ENCODE results near the gene KNDC1. TPM values are rescaled to one million over a fixed set of nuclear protein-coding genes. Genes with fewer than 3 reads are reported as not detected.
A peak's percentile ranks its signal among the peaks of the same experiment; 100 is the strongest.

Gene KNDC1
- total and polyA plus RNA-seq, 4 experiments from 2014 or later = 0.09 to 1.4 (median 0.87) TPM; not detected in 1

GRCh38 chr10:133139551-133140065 lies 20.4 kb upstream of the KNDC1 start:
- no peak overlapping the region for H3K27ac Mint-ChIP-seq
- peaks cover 4 to 11% (median 7%) of the 10 kb centered on the region in 4 donors for H3K4me1 Mint-ChIP-seq
- H3K9me3 ChIP-seq (ENCODE audit: control insufficient read depth in 1 of 2, low read length in 2 of 2) = no peaks in the 10 kb centered on the region
- no peak overlapping the region for H3K27ac ChIP-seq (ENCODE audit: low read depth, low read length)
- H3K4me1 ChIP-seq (ENCODE audit: insufficient read depth, low read length) = no peaks in the 10 kb centered on the region
- no peaks in the 10 kb centered on the region for H3K36me3 Mint-ChIP-seq
- ChIA-PET CTCF (ENCODE audit: partially characterized antibody) (no interaction called here), POLR2A (ENCODE audit: partially characterized antibody) (no interaction called here)
- peaks cover 5 to 8% of the 10 kb centered on the region in 2 donors for H3K27me3 Mint-ChIP-seq
- H3K27me3 ChIP-seq (ENCODE audit: insufficient read depth, low read length) = no peaks in the 10 kb centered on the region
- no peak overlapping the region for H3K4me3 ChIP-seq (ENCODE audit: low read length in 2 of 2)
- DNase-seq = peak in 1 of 5 donors; percentile 17
- no peaks in the 10 kb centered on the region for H3K36me3 ChIP-seq (ENCODE audit: insufficient read depth, low read length)
- no peaks in the 10 kb centered on the region for H3K9me3 Mint-ChIP-seq
- H3K4me3 Mint-ChIP-seq = no peak overlapping the region
- intact Hi-C loops (cut with micrococcal nuclease) = no loop called here

- DNase-seq = peak in 1 of 5 donors; percentile 32
- no peaks in the 10 kb centered on the region for H3K4me1 ChIP-seq (ENCODE audit: insufficient read depth, low read length)
- Mint-ChIP-seq H3K27ac (no peak overlapping the region), H3K36me3 (no peaks in the 10 kb centered on the region), H3K9me3 (no peaks in the 10 kb centered on the region), H3K4me1 (peaks cover 4 to 11% (median 7%) of the 10 kb centered on the region in 4 donors), H3K4me3 (no peak overlapping the region), H3K27me3 (peaks cover 11 to 17% of the 10 kb centered on the region in 2 donors)
- H3K4me3 ChIP-seq (ENCODE audit: low read length in 2 of 2) = no peak overlapping the region
- intact Hi-C loops (cut with micrococcal nuclease) = no loop called here
- H3K27me3 ChIP-seq (ENCODE audit: insufficient read depth, low read length) = no peaks in the 10 kb centered on the region
- CTCF ChIA-PET (ENCODE audit: partially characterized antibody) = no interaction called here
- POLR2A ChIA-PET (ENCODE audit: partially characterized antibody) = no interaction called here
- H3K27ac ChIP-seq (ENCODE audit: low read depth, low read length) = no peak overlapping the region
- H3K36me3 ChIP-seq (ENCODE audit: insufficient read depth, low read length) = no peaks in the 10 kb centered on the region
- no peaks in the 10 kb centered on the region for H3K9me3 ChIP-seq (ENCODE audit: control insufficient read depth in 1 of 2, low read length in 2 of 2)
Observed at GRCh38 chr10:133140417-133141143, 19.4 kb upstream of the KNDC1 start.

DNA sequence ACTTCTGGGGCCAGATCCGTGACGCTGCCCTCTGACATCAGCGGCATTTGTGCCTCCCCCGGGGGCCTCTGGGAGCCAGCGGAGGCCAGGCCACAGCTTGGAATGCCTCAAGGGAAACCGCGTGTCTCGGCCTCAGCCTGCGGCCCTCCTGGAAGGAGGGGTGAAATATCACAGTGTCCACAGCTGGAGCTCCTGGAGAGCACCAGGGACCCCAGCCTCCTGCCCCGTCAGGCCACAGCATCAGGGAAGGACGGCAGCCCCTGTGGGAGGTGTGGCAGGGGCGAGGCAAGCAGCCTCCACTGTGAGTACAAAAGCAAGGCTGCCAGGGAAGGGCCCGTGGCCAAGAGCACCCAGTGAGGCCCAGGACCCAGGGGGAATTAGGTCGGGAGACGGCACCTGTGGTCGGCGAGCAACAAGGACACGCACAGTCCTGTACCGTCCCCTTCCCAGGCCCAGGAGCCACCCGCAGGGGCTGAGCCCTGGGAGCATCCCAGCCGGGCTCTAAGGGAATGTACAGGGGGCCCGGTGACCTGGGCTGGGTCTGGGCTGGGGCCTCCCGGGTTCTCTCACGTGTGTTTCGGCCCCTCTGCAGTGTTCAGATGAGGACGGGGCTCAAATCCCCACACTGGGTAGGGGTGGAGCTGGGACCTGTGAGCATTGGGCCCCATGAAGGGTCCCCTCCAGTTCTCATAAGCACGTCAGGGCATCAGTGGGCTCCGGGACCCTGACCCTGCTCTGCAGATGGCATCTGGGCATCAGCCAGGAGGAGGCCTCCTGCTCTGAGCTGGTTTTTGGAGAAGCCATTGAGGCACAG lies 18.7 kb upstream of the KNDC1 start:
- POLR2A ChIA-PET (ENCODE audit: partially characterized antibody) = no interaction called here
- no peak overlapping the region for H3K4me3 Mint-ChIP-seq
- peaks cover 4 to 11% (median 7%) of the 10 kb centered on the region in 4 donors for H3K4me1 Mint-ChIP-seq
- CTCF ChIA-PET (ENCODE audit: partially characterized antibody) = no interaction called here
- H3K27ac Mint-ChIP-seq = no peak overlapping the region
- peaks cover 0 to under 1% (median 0%) of the 10 kb centered on the region in 8 donors for H3K9me3 Mint-ChIP-seq
- no peaks in the 10 kb centered on the region for H3K4me1 ChIP-seq (ENCODE audit: insufficient read depth, low read length)
- no peaks in the 10 kb centered on the region for H3K36me3 Mint-ChIP-seq
- no peaks in the 10 kb centered on the region for H3K27me3 ChIP-seq (ENCODE audit: insufficient read depth, low read length)
- intact Hi-C loops (cut with micrococcal nuclease) = no loop called here
- H3K4me3 ChIP-seq (ENCODE audit: low read length in 2 of 2) = no peak overlapping the region
- no peaks in the 10 kb centered on the region for H3K9me3 ChIP-seq (ENCODE audit: control insufficient read depth in 1 of 2, low read length in 2 of 2)
- H3K36me3 ChIP-seq (ENCODE audit: insufficient read depth, low read length) = no peaks in the 10 kb centered on the region
- no peak overlapping the region for H3K27ac ChIP-seq (ENCODE audit: low read depth, low read length)
- peaks cover 14 to 20% of the 10 kb centered on the region in 2 donors for H3K27me3 Mint-ChIP-seq
- DNase-seq = peak in 1 of 5 donors; percentile 8

DNA sequence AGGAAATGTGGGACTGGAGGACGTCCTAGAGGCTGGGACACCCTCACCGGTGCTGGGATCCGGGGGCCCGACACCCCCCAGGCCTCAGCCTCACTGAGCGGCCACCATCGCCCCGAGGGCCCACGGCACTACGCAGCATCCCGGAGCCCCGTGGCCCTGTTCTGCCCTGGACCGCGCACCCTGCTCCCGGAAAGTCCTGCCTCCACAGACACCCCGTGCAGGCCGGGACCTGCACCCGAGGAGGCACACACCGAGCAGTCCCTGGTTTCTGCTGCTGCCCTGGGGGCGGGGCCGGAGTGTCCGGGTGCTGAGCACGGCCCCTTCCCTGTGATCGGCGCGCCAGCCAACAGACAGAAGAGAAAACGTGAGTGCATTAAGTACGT lies 18.1 kb upstream of the KNDC1 start:
- POLR2A ChIA-PET (ENCODE audit: partially characterized antibody) = no interaction called here
- Histone ChIP-seq H3K27me3 (ENCODE audit: insufficient read depth, low read length) (no peaks in the 10 kb centered on the region), H3K4me3 (ENCODE audit: low read length in 2 of 2) (no peak overlapping the region), H3K36me3 (ENCODE audit: insufficient read depth, low read length) (no peaks in the 10 kb centered on the region), H3K9me3 (ENCODE audit: control insufficient read depth in 1 of 2, low read length in 2 of 2) (no peaks in the 10 kb centered on the region), H3K27ac (ENCODE audit: low read depth, low read length) (no peak overlapping the region), H3K4me1 (ENCODE audit: insufficient read depth, low read length) (no peaks in the 10 kb centered on the region)
- Mint-ChIP-seq H3K36me3 (no peaks in the 10 kb centered on the region), H3K27ac (no peak overlapping the region), H3K4me3 (no peak overlapping the region), H3K27me3 (peaks cover 19 to 26% of the 10 kb centered on the region in 2 donors), H3K9me3 (peaks cover 0 to 5% (median 0%) of the 10 kb centered on the region in 8 donors), H3K4me1 (peaks cover 4 to 11% (median 7%) of the 10 kb centered on the region in 4 donors)
- CTCF ChIA-PET (ENCODE audit: partially characterized antibody) = no interaction called here
- intact Hi-C loops (cut with micrococcal nuclease) = no loop called here
- peak in 1 of 5 donors; percentile 19 for DNase-seq

DNA sequence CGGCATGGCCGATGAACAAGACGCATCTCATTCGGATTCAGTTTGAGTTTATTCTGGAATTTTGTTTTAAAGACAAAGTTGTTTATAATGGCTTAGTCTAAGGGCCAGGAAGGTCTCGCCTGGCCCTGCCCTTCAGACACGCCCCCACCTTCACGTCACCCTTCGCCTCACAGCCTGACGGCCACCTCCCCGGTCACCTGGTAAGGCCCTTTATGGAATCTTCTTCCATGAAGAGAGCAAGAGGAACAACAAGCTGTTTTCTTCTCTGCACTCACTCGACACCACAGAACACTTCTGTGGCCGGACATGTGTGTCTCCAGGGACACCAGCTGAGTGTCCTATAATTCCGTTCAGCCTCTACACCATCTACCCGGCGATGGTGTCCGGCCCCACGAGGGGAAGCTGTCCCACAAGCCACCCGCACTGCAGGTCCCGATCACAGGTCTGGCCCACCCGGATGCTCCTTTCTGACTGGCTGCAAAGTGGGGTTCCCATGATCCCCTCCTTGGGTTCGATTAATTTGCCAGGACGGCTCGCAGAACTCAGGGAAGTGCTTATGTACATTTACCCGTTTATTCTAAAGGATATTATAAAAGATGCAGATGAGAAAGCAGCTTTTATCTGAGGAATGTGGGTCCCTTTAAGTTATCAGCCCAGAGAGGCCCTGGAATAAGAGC lies 17.4 kb upstream of the KNDC1 start:
- ChIA-PET CTCF (ENCODE audit: partially characterized antibody) (interaction anchor here (1.0 to 2.1 kb wide), 15 partner anchors 11 to 238 kb away, joined by 3 to 16 read pairs (median 5); no protein-coding TSS in a partner anchor), POLR2A (ENCODE audit: partially characterized antibody) (no interaction called here)
- Histone ChIP-seq H3K27ac (ENCODE audit: low read depth, low read length) (no peak overlapping the region), H3K27me3 (ENCODE audit: insufficient read depth, low read length) (no peaks in the 10 kb centered on the region), H3K4me3 (ENCODE audit: low read length in 2 of 2) (no peak overlapping the region), H3K36me3 (ENCODE audit: insufficient read depth, low read length) (no peaks in the 10 kb centered on the region), H3K4me1 (ENCODE audit: insufficient read depth, low read length) (no peaks in the 10 kb centered on the region), H3K9me3 (ENCODE audit: control insufficient read depth in 1 of 2, low read length in 2 of 2) (no peaks in the 10 kb centered on the region)
- no peak overlapping the region for H3K27ac Mint-ChIP-seq
- peaks cover 23 to 31% of the 10 kb centered on the region in 2 donors for H3K27me3 Mint-ChIP-seq
- no peak overlapping the region for H3K4me3 Mint-ChIP-seq
- H3K9me3 Mint-ChIP-seq = peaks cover 0 to 8% (median 5%) of the 10 kb centered on the region in 8 donors
- intact Hi-C loops (cut with micrococcal nuclease) = no loop called here
- peak in 1 of 5 donors; percentile 17 for DNase-seq
- H3K36me3 Mint-ChIP-seq = no peaks in the 10 kb centered on the region
- peaks cover 4 to 11% (median 7%) of the 10 kb centered on the region in 4 donors for H3K4me1 Mint-ChIP-seq

- no peaks in the 10 kb centered on the region for H3K27me3 ChIP-seq (ENCODE audit: insufficient read depth, low read length)
- no peak overlapping the region for H3K4me3 ChIP-seq (ENCODE audit: low read length in 2 of 2)
- no peaks in the 10 kb centered on the region for H3K36me3 Mint-ChIP-seq
- intact Hi-C loops (cut with micrococcal nuclease) = no loop called here
- no peaks in the 10 kb centered on the region for H3K4me1 ChIP-seq (ENCODE audit: insufficient read depth, low read length)
- no peaks in the 10 kb centered on the region for H3K9me3 ChIP-seq (ENCODE audit: control insufficient read depth in 1 of 2, low read length in 2 of 2)
- POLR2A ChIA-PET (ENCODE audit: partially characterized antibody) = no interaction called here
- H3K36me3 ChIP-seq (ENCODE audit: insufficient read depth, low read length) = no peaks in the 10 kb centered on the region
- no peak overlapping the region for H3K27ac Mint-ChIP-seq
- DNase-seq = no peak
- H3K27me3 Mint-ChIP-seq = peaks cover 27 to 35% of the 10 kb centered on the region in 2 donors
- peaks cover 0 to 13% (median 10%) of the 10 kb centered on the region in 8 donors for H3K9me3 Mint-ChIP-seq
- H3K27ac ChIP-seq (ENCODE audit: low read depth, low read length) = no peak overlapping the region
- peaks cover 4 to 11% (median 7%) of the 10 kb centered on the region in 4 donors for H3K4me1 Mint-ChIP-seq
- CTCF ChIA-PET (ENCODE audit: partially characterized antibody) = interaction anchor here (1.0 to 2.1 kb wide), 17 partner anchors 10 to 239 kb away, joined by 3 to 16 read pairs (median 5); no protein-coding TSS in a partner anchor
- no peak overlapping the region for H3K4me3 Mint-ChIP-seq
Observed at GRCh38 chr10:133143200-133143533, 16.9 kb upstream of the KNDC1 start.

- no peak for DNase-seq
- Mint-ChIP-seq H3K36me3 (no peaks in the 10 kb centered on the region), H3K9me3 (peaks cover 0 to 15% (median 10%) of the 10 kb centered on the region in 8 donors), H3K27me3 (peaks cover 27 to 38% of the 10 kb centered on the region in 2 donors), H3K4me1 (peaks cover 4 to 11% (median 7%) of the 10 kb centered on the region in 4 donors), H3K27ac (no peak overlapping the region), H3K4me3 (no peak overlapping the region)
- intact Hi-C loops (cut with micrococcal nuclease) = no loop called here
- H3K9me3 ChIP-seq (ENCODE audit: control insufficient read depth in 1 of 2, low read length in 2 of 2) = no peaks in the 10 kb centered on the region
- POLR2A ChIA-PET (ENCODE audit: partially characterized antibody) = no interaction called here
- no peak overlapping the region for H3K4me3 ChIP-seq (ENCODE audit: low read length in 2 of 2)
- H3K27ac ChIP-seq (ENCODE audit: low read depth, low read length) = no peak overlapping the region
- CTCF ChIA-PET (ENCODE audit: partially characterized antibody) = interaction anchor here (1.0 to 2.1 kb wide), 17 partner anchors 10 to 239 kb away, joined by 3 to 16 read pairs (median 5); no protein-coding TSS in a partner anchor
- no peaks in the 10 kb centered on the region for H3K36me3 ChIP-seq (ENCODE audit: insufficient read depth, low read length)
- H3K27me3 ChIP-seq (ENCODE audit: insufficient read depth, low read length) = no peaks in the 10 kb centered on the region
- H3K4me1 ChIP-seq (ENCODE audit: insufficient read depth, low read length) = no peaks in the 10 kb centered on the region
Observed at GRCh38 chr10:133143546-133143945, 16.5 kb upstream of the KNDC1 start.

Data from CD4-positive, alpha-beta memory T cell (primary cell).